ENCODE results near the gene VPS51. TPM values are rescaled to one million over a fixed set of nuclear protein-coding genes. Genes with fewer than 3 reads are reported as not detected.

The VPS51 gene
- total and polyA plus RNA-seq, 9 of the 15 experiments (the other 6 are each of a cell fraction or from before 2014, with no cell fraction given): 1.8 to 143 (median 46.8) TPM

GRCh38 chr11:65095974-65096806 lies at the start of gene VPS51 (continued):
- TF ChIP-seq ZNF609 (CRISPR knock-in tag; IDR thresholded peaks at IDR 0.05; ENCODE audit: borderline replicate concordance) (no peak), NR2C1 (IDR thresholded peaks at IDR 0.05) (peak; percentile 97), NR2C1 (tag; IDR thresholded peaks at IDR 0.05) (peak; percentile 97), EP300 (IDR thresholded peaks at IDR 0.05; ENCODE audit: low read length) (peak; percentile 70), IRF2 (CRISPR knock-in tag; IDR thresholded peaks at IDR 0.05) (no peak), POLR2A (conservative IDR thresholded peaks at IDR 0.05) (peak; percentile 94), C11orf30 (IDR thresholded peaks at IDR 0.05; ENCODE audit: low read depth) (peak; percentile 95), RAD21 (CRISPR knock-in tag; conservative IDR thresholded peaks at IDR 0.05 in 1 of 2, IDR thresholded peaks at IDR 0.05 in 1 of 2) (0 out of 4 replicates have a peak, but pooled peaks of 1 of the 2 experiments have one; percentile 14), TCF3 (CRISPR knock-in tag; IDR thresholded peaks at IDR 0.05) (no peak; the same call in 1 of the 2 replicates), SRSF9 (IDR thresholded peaks at IDR 0.05; ENCODE audit: borderline replicate concordance, low read depth, low read length) (no peak), NCOR1 (IDR thresholded peaks at IDR 0.05) (peak; percentile 48), E2F6 (IDR thresholded peaks at IDR 0.05; ENCODE audit: borderline replicate concordance in 1 of 2, extremely low read depth in 1 of 2, insufficient read depth in 1 of 2, insufficient read length in 1 of 2, low read depth in 1 of 2, low read length in 1 of 2, poor library complexity in 1 of 2, severe bottlenecking in 1 of 2) (peak; percentile 30 to 37), ZNF707 (CRISPR knock-in tag; conservative IDR thresholded peaks at IDR 0.05) (peak; percentile 51; the same call in 1 of the 2 replicates), FIP1L1 (IDR thresholded peaks at IDR 0.05; ENCODE audit: low read depth, low read length, poor library complexity, severe bottlenecking) (peak; percentile 76), CBFB (CRISPR knock-in tag; IDR thresholded peaks at IDR 0.05) (no peak; the same call in 1 of the 2 replicates), CBFA2T2 (conservative IDR thresholded peaks at IDR 0.05) (no peak)
- TF ChIP-seq, protein P1, sequence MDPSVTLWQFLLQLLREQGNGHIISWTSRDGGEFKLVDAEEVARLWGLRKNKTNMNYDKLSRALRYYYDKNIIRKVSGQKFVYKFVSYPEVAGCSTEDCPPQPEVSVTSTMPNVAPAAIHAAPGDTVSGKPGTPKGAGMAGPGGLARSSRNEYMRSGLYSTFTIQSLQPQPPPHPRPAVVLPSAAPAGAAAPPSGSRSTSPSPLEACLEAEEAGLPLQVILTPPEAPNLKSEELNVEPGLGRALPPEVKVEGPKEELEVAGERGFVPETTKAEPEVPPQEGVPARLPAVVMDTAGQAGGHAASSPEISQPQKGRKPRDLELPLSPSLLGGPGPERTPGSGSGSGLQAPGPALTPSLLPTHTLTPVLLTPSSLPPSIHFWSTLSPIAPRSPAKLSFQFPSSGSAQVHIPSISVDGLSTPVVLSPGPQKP (CRISPR knock-in tag; IDR thresholded peaks at IDR 0.05): no peak
- TF ChIP-seq, protein P2, sequence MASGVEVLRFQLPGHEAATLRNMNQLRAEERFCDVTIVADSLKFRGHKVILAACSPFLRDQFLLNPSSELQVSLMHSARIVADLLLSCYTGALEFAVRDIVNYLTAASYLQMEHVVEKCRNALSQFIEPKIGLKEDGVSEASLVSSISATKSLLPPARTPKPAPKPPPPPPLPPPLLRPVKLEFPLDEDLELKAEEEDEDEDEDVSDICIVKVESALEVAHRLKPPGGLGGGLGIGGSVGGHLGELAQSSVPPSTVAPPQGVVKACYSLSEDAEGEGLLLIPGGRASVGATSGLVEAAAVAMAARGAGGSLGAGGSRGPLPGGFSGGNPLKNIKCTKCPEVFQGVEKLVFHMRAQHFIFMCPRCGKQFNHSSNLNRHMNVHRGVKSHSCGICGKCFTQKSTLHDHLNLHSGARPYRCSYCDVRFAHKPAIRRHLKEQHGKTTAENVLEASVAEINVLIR (CRISPR knock-in tag; IDR thresholded peaks at IDR 0.05): peak; percentile 49; the same call in 1 of the 2 replicates

Data from K562 (cell line).